Panc1 (cell line): ENCODE results near the gene LRP1B.

Experiments used
- POLR2AphosphoS5 ChIP-seq: IDR thresholded peaks from 2 replicates; pipeline ENCODE4 v1.6.1; 2012; ENCODE audit warnings: mild to moderate bottlenecking, low read depth, low read length, moderate library complexity
- SIN3A ChIP-seq: IDR thresholded peaks from 2 replicates; pipeline ENCODE4 v1.6.1; 2012; ENCODE audit warnings: low read depth, mild to moderate bottlenecking, low read length, moderate library complexity, borderline replicate concordance; ENCODE audit not compliant: insufficient read depth
- TCF7L2 ChIP-seq: IDR thresholded peaks from 2 replicates; pipeline ENCODE4 v1.6.1; 2011; ENCODE audit warnings: mild to moderate bottlenecking, low read depth, low read length, inconsistent platforms
- TF ChIP-seq, protein P1 (sequence below): fragments of 450-650 bp; IDR thresholded peaks from 2 replicates; pipeline ENCODE4 v1.5.1; 2017; ENCODE audit warnings: mild to moderate bottlenecking

DNA sequence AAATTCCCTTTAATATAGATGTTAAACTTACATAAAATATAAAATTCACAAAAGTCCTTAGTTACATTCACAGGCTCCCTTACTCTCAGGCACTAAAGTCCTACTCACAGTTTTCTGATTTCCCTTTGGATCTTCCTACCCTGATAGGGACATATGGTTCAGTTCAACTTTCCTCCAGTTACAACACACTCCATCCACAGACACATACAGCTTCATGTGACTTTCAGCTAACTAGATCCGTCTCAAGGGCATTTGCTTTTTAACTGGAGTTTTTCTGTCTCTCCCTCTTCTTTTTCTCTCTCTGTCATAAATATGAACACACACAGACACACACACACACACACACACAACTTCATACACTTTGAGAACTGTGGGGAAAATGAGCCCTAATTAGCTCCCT is 419.2 kb downstream of the LRP1B start:
- TF ChIP-seq, protein P1, sequence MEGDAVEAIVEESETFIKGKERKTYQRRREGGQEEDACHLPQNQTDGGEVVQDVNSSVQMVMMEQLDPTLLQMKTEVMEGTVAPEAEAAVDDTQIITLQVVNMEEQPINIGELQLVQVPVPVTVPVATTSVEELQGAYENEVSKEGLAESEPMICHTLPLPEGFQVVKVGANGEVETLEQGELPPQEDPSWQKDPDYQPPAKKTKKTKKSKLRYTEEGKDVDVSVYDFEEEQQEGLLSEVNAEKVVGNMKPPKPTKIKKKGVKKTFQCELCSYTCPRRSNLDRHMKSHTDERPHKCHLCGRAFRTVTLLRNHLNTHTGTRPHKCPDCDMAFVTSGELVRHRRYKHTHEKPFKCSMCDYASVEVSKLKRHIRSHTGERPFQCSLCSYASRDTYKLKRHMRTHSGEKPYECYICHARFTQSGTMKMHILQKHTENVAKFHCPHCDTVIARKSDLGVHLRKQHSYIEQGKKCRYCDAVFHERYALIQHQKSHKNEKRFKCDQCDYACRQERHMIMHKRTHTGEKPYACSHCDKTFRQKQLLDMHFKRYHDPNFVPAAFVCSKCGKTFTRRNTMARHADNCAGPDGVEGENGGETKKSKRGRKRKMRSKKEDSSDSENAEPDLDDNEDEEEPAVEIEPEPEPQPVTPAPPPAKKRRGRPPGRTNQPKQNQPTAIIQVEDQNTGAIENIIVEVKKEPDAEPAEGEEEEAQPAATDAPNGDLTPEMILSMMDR = no peak
- TF ChIP-seq SIN3A = no peak
- TF ChIP-seq TCF7L2 = no peak
- TF ChIP-seq POLR2AphosphoS5 = no peak
